ENCODE measurements around the gene SCFD2. TPM values are rescaled to one million over a fixed set of nuclear protein-coding genes. Genes with fewer than 3 reads are reported as not detected.
"Not testable (repeated sequence)": the region's sequence is repeated elsewhere in the genome, so short reads cannot be mapped to it uniquely, and the experiment has no call there.

Gene SCFD2
- total RNA-seq, 2 donors from 2014 or later = 33.2 to 73.7 TPM

DNA sequence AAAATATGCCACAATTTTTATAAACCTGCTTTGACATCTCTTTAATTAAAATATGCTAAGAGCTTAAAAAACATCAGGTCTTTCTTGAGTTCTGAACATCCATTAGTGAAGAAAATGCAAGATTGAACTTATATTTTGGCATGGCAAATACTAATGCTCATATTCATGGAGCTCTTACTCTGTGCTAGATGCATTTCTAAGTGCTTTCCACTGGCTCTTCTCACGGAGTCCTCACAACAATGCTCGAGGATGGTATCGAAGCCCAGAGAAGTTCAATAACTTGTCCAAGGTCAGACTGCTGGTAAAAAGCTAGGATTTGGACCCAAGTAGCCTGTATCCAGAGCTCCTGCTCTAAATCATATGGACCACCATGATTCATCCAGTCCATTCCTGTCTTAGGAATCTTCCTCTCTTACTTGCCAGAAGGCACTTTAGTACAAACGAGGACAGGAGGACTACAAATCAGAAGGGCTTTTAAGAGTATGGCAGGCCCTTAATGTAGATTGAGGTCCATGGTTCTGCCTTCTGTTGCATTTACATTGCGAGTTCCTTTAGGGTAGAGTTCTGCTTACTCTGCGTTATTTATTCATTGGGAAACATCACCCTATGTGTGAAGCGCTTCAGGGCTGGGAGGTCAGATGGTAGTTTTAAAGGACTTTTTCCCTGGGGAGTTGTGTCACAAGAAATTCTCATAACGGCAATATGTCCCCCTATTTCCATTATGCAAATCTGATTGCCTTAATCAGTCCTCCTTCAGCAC is 304.6 kb downstream of the SCFD2 start:
- ATAC-seq (no peak), DNase-seq (ENCODE audit: low spot score) (no peak)
- no peaks in the 10 kb centered on the region for H3K27me3 Mint-ChIP-seq
- H3K9me3 Mint-ChIP-seq = peaks cover 2% of the 10 kb centered on the region
- H3K4me3 Mint-ChIP-seq = no peak overlapping the region
- H3K27ac Mint-ChIP-seq = no peak overlapping the region
- H3K4me1 Mint-ChIP-seq (ENCODE audit: low read depth in 2 of 2) = peaks cover 0 to 2% of the 10 kb centered on the region in 2 donors
- H3K36me3 Mint-ChIP-seq = peaks cover 6% of the 10 kb centered on the region

DNA sequence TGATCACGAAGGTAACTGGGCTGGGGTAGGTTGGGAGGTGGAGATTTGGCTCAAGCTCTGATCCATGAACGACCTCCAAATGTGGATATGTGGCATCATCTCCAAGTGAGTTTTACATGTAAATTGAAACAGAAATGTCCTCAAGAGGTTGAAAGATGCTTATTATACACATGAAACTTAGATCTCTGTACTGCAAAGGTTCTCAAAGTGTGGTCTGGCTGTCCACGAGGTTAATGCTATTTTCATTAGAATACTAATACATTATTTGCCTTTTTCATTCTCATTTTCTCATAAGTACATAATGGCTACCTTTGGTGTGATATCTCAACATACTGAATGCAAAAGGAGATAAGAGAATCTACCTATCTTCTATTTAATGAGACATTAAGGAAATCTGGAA is 305.6 kb downstream of the SCFD2 start:
- peaks cover 0 to 2% of the 10 kb centered on the region in 2 donors for H3K4me1 Mint-ChIP-seq (ENCODE audit: low read depth in 2 of 2)
- H3K27me3 Mint-ChIP-seq = no peaks in the 10 kb centered on the region
- DNase-seq (ENCODE audit: low spot score) (no peak), ATAC-seq (no peak)
- no peak overlapping the region for H3K4me3 Mint-ChIP-seq
- H3K27ac Mint-ChIP-seq = no peak overlapping the region
- H3K9me3 Mint-ChIP-seq = peaks cover 2% of the 10 kb centered on the region
- peaks cover 6% of the 10 kb centered on the region for H3K36me3 Mint-ChIP-seq

DNA sequence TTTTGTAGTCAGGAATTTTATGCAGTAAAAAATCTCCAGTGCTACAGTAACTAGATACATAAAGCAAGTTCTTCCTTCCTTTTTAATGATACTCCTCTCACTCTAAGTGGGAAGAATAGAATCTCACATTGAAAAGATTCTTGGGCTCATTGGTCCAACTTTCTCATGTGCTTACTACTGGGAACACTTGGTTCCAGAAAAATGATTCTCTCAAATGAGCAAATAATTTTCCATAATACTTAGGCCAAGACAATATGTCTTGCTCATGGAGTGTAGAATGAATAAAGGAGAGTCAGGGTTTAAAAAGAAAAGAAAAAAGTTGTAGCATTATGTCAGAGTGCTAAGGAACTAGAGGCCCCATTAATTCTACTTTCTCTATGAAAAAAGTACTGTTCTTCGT is 306.0 kb downstream of the SCFD2 start:
- H3K4me3 Mint-ChIP-seq = no peak overlapping the region
- peaks cover 6% of the 10 kb centered on the region for H3K36me3 Mint-ChIP-seq
- no peak for DNase-seq (ENCODE audit: low spot score)
- H3K9me3 Mint-ChIP-seq = peaks cover 2% of the 10 kb centered on the region
- no peak overlapping the region for H3K27ac Mint-ChIP-seq
- peaks cover 0 to 2% of the 10 kb centered on the region in 2 donors for H3K4me1 Mint-ChIP-seq (ENCODE audit: low read depth in 2 of 2)
- no peaks in the 10 kb centered on the region for H3K27me3 Mint-ChIP-seq
- no peak for ATAC-seq

DNA sequence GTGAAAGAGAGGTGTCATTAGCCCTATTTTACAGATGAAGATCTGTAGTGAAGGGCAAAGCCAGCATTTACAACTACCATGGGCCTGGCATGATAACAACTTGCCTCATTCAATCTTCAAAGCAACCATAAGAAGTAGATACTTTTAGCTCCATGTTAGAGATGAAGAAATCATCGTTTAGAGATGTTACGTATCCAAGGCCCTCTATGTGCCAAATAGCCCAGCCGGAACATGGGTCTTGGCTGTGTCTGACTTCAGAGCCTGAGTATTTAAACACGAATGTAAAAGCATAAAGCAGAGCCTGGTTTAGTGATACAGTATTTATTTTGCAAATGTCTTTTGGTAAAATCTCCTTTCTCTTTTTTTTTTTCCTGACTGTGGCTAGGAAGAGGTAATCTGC is 306.6 kb downstream of the SCFD2 start:
- Mint-ChIP-seq H3K27me3 (no peaks in the 10 kb centered on the region), H3K4me3 (no peak overlapping the region), H3K9me3 (peaks cover 2% of the 10 kb centered on the region), H3K27ac (no peak overlapping the region), H3K36me3 (peaks cover 6% of the 10 kb centered on the region), H3K4me1 (ENCODE audit: low read depth in 2 of 2) (peaks cover 0 to 2% of the 10 kb centered on the region in 2 donors)
- DNase-seq (ENCODE audit: low spot score) = no peak
- no peak for ATAC-seq

DNA sequence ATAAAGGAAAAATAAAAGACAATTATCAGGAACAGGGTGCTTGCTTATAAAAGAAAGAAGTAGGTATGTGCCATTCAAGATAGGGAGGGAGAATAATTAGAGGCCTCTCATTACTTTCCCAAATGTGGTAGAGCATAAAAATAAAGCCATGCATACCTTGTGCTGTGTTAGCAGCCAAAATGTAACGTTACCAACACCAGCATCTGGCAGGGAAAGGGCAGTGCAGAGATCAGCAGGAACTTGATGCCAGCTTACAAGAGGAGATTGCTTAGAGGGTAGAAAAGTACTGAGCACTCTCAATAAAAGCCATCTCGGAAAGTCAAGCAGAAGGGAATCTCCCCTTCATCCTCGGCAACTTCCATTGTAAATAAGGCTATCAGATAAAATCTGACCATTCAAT is 308.2 kb downstream of the SCFD2 start:
- Mint-ChIP-seq H3K27ac (no peak overlapping the region), H3K27me3 (no peaks in the 10 kb centered on the region), H3K4me3 (no peak overlapping the region), H3K36me3 (peaks cover 6% of the 10 kb centered on the region), H3K4me1 (ENCODE audit: low read depth in 2 of 2) (peaks cover 0 to 2% of the 10 kb centered on the region in 2 donors), H3K9me3 (peaks cover 2% of the 10 kb centered on the region)
- ATAC-seq = no peak
- DNase-seq (ENCODE audit: low spot score) = no peak

DNA sequence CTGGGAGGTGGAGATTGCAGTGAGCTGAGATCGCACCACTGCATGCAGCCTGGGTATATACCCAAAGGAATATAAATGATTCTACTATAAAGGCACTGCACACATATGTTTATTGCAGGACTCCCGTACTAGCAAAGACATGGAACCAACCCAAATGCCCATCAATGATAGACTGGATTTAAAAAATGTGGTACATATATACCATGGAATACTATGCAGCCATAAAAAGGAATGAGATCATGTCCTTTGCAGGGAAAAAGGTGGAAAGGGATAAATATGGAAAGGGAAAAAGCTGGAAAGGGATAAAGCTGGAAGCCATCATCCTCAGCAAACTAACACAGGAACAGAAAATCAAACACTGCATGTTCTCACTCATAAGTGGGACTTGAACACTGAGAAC is 308.8 kb downstream of the SCFD2 start:
- not testable (repeated sequence) for H3K4me3 Mint-ChIP-seq; H3K36me3 Mint-ChIP-seq; H3K27me3 Mint-ChIP-seq; H3K27ac Mint-ChIP-seq; H3K9me3 Mint-ChIP-seq; ATAC-seq; DNase-seq (ENCODE audit: low spot score); H3K4me1 Mint-ChIP-seq (ENCODE audit: low read depth in 2 of 2)

DNA sequence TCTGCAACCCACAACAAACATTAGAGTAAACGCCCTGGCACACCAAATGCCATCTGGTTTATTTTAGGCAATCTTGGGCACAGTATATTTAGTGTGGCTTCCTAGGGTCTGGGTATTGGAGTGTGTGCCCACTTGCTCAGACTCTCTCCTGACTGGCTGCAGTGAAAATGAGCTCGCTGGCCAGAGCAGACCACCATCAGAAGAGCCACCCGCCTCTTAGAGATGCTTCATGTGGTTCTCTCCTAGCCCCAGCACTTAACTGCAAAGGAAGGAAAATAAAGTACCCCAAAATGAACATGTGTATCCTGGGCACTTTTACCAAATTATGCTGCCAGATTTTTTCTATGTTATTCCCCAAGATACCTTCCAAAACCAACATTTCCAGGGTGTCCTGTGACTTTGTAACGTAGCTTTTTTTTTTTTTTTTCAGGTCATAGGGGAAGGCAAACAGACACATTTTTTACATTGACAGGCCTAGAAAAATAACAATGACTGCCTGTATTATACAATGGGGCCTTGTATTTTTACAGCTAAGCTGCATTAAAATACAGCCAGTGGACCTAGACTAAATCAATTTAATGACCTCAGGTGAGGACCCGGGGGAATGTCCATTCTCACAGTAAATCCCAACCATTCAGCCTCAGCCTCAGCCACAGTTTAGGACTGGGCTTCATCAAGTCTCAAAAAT is 310.0 kb downstream of the SCFD2 start:
- Mint-ChIP-seq H3K9me3 (peaks cover 2% of the 10 kb centered on the region), H3K27me3 (no peaks in the 10 kb centered on the region), H3K4me3 (no peak overlapping the region), H3K27ac (no peak overlapping the region), H3K36me3 (peaks cover 6% of the 10 kb centered on the region), H3K4me1 (ENCODE audit: low read depth in 2 of 2) (peaks cover 0 to 2% of the 10 kb centered on the region in 2 donors)
- DNase-seq (ENCODE audit: low spot score) (no peak), ATAC-seq (no peak)

DNA sequence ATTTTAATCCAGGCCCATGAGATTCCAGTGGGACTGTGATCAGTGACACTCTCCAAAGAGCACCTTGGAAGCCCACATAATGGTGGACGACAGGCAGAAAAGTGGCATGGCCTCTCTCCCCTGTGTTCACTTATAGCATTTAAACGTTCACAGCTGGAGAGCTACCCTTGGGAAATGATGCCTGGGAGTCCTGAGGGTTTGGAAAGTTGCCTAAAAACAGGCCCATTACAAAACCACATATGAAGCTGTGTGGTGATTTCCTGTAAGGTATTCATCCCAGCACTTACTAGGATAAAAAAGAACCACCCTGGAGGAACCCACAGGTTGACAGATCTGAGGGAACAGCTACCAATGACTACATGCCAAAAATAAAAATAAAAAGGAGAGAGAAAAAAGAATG is 310.6 kb downstream of the SCFD2 start:
- H3K4me3 Mint-ChIP-seq = no peak overlapping the region
- DNase-seq (ENCODE audit: low spot score) = no peak
- H3K36me3 Mint-ChIP-seq = peaks cover 6% of the 10 kb centered on the region
- H3K27ac Mint-ChIP-seq = no peak overlapping the region
- H3K27me3 Mint-ChIP-seq = no peaks in the 10 kb centered on the region
- no peak for ATAC-seq
- H3K4me1 Mint-ChIP-seq (ENCODE audit: low read depth in 2 of 2) = peaks cover 0 to 2% of the 10 kb centered on the region in 2 donors
- peaks cover 2% of the 10 kb centered on the region for H3K9me3 Mint-ChIP-seq

DNA sequence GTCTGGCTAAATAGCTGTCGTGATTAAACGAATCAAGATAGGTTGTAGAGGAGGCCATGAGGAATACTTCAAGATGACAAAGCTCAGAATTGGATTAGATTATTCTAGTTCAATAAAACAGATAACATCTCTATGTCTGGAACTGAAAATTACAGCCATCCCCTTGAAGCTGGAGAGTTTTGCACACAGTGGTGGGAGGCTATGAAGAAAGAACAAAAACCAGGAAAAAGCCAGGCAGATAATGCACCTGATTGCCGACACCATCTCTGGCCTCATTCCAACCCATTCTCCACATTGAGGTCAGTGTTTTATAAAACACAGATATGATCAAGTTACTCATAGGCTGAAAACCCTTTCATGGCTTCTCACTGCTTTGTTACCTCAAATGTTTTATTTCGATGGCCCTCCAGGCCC is 315.5 kb downstream of the SCFD2 start:
- Mint-ChIP-seq H3K4me3 (no peak overlapping the region), H3K9me3 (no peaks in the 10 kb centered on the region), H3K27me3 (no peaks in the 10 kb centered on the region), H3K4me1 (ENCODE audit: low read depth in 2 of 2) (no peaks in the 10 kb centered on the region), H3K27ac (no peak overlapping the region), H3K36me3 (no peaks in the 10 kb centered on the region)
- no peak for ATAC-seq
- DNase-seq (ENCODE audit: low spot score) = no peak

DNA sequence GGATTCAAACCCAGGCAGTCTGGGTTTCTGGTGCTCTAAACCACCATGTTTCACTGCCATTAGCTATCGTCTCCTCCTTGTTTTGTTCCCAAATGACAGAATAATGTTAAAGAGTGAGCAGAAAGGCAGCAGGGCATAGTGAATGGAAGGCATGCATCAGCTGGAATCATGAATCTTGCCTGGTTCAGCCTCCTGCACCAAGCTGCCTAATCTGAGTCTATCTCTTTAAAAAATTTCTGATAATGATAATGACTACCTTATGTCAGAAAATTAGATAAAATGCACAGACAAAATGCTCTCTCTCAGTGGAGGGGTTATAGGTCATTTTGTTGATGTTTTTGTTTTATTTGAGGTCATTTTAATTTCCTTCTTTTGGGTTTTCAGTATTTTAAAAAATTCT is 316.3 kb downstream of the SCFD2 start:
- ATAC-seq (no peak), DNase-seq (ENCODE audit: low spot score) (no peak)
- H3K27me3 Mint-ChIP-seq = no peaks in the 10 kb centered on the region
- H3K4me3 Mint-ChIP-seq = no peak overlapping the region
- H3K27ac Mint-ChIP-seq = no peak overlapping the region
- H3K36me3 Mint-ChIP-seq = no peaks in the 10 kb centered on the region
- no peaks in the 10 kb centered on the region for H3K9me3 Mint-ChIP-seq
- peaks cover 0 to under 1% of the 10 kb centered on the region in 2 donors for H3K4me1 Mint-ChIP-seq (ENCODE audit: low read depth in 2 of 2)

DNA sequence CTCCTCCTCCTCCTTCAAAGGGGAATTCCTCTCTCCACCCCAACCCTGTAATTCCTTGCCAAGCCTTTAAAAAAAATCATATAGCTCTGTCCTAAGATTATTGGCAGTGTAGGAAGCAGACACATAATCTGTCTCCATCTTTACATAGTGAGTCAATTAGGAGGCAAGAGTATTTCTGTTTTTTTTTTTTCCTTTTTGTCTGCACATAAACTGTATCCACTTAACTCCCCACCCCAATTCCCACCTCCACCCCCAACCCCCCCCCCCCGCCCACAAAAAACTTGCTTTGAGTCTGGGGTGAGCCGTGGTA is 321.3 kb downstream of the SCFD2 start:
- no peaks in the 10 kb centered on the region for H3K9me3 Mint-ChIP-seq
- no peaks in the 10 kb centered on the region for H3K36me3 Mint-ChIP-seq
- DNase-seq (ENCODE audit: low spot score) = no peak
- peaks cover 4 to 8% of the 10 kb centered on the region in 2 donors for H3K4me1 Mint-ChIP-seq (ENCODE audit: low read depth in 2 of 2)
- ATAC-seq = no peak
- H3K27me3 Mint-ChIP-seq = no peaks in the 10 kb centered on the region
- H3K27ac Mint-ChIP-seq = no peak overlapping the region
- H3K4me3 Mint-ChIP-seq = no peak overlapping the region

DNA sequence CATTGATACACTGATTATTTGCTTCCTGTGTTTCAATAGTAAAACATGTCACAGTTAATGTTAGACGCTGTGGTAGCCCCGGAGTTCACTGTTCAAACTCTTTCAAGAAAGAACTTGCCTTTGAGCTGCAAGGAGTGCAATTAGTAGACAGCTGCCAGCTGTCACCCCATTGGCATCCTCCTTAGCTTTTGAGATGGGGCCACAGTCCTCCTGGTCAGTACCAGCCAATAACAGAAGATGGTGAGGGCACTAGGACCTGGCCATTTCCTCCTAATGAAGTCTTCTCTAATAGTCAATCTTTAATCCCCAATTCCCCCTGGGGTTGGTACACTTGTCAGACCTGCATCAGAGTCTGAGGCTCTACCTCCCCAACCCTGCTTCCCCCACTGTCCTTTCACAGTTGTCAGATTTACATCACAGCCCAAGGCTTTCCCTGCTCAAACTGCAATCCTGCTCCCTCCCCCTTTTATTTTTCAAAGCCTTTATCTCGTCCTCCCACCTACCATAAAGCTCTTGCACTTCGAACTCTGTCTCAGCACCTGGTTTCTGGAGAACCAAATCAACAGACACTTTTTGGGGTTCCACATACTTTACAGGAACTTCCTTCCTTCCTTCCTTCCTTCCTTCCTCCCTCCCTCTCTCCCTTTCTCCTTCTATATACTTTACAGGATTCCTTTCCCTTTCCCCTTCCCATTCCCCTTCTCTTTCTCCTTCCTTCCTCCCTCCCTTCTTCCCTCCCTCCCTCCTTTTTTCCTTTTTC is 321.8 kb downstream of the SCFD2 start:
- Mint-ChIP-seq H3K4me3 (no peak overlapping the region), H3K4me1 (ENCODE audit: low read depth in 2 of 2) (peaks cover 4 to 8% of the 10 kb centered on the region in 2 donors), H3K27me3 (no peaks in the 10 kb centered on the region), H3K9me3 (no peaks in the 10 kb centered on the region), H3K36me3 (no peaks in the 10 kb centered on the region), H3K27ac (no peak overlapping the region)
- ATAC-seq = no peak
- no peak for DNase-seq (ENCODE audit: low spot score)

DNA sequence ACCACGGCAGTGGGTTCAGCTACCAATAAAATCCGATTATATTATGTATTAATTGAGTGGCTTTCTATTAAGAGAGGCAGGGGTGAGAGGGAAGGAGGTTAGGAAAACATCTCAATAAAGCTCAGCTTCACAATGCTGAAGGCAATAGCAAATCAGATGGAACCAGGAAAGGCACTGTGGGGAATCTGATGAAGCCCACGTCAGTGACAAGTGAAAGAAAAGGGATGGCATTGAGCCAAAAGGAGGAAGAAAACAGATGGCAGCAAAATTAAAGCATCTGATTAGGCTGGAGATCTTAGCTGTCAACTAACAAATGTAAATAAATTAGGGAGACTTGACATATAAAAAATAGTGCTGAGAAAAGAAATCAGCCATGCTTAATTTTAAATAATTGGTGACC is 322.8 kb downstream of the SCFD2 start:
- no peak overlapping the region for H3K27ac Mint-ChIP-seq
- DNase-seq (ENCODE audit: low spot score) (no peak), ATAC-seq (no peak)
- no peak overlapping the region for H3K4me3 Mint-ChIP-seq
- H3K36me3 Mint-ChIP-seq = no peaks in the 10 kb centered on the region
- no peaks in the 10 kb centered on the region for H3K9me3 Mint-ChIP-seq
- H3K27me3 Mint-ChIP-seq = no peaks in the 10 kb centered on the region
- peaks cover 4 to 8% of the 10 kb centered on the region in 2 donors for H3K4me1 Mint-ChIP-seq (ENCODE audit: low read depth in 2 of 2)

DNA sequence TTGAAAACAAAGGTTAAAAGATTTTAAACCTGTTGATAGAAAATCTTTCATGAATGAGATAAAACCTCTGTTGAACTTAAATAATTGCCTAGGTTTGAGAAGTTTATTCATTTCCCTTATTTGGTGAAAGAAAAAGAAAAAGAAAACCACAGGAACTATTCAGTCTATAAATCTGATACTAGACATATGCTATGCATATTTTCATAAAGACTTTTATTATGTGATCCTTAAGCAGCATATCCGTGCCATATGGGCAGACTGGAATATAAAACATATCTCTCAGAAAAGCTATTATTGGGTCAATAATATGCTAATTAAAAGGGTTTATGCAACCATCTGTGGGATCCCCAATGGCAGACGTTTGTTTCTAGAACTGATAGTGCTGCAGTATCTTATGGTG is 325.0 kb downstream of the SCFD2 start:
- no peak for DNase-seq (ENCODE audit: low spot score)
- no peaks in the 10 kb centered on the region for H3K27me3 Mint-ChIP-seq
- ATAC-seq = no peak
- H3K9me3 Mint-ChIP-seq = no peaks in the 10 kb centered on the region
- peaks cover 4 to 8% of the 10 kb centered on the region in 2 donors for H3K4me1 Mint-ChIP-seq (ENCODE audit: low read depth in 2 of 2)
- H3K36me3 Mint-ChIP-seq = no peaks in the 10 kb centered on the region
- no peak overlapping the region for H3K27ac Mint-ChIP-seq
- H3K4me3 Mint-ChIP-seq = no peak overlapping the region

Data from natural killer cell treated with Interleukin-12 subunit alpha and Interleukin-12 subunit beta and Interleukin-15 and Interleukin-18, amount 100 ng/mL, for 72 hours (primary cell).